GM06990 (cell line): ENCODE measurements around the gene NCOA5.

ENCODE experiments used
- DNase-seq: peaks from one replicate; pipeline ENCODE4 v3.0.0-alpha.2; 2011; ENCODE audit not compliant: insufficient read length; ENCODE audit errors: extremely low read depth
- H3K27me3 ChIP-seq: replicated peaks from 2 replicates; pipeline ENCODE4 v1.6.0; 2011; ENCODE audit warnings: low read length; ENCODE audit not compliant: control insufficient read depth, insufficient read depth
- H3K36me3 ChIP-seq: 2 replicates; pipeline ENCODE4 v1.5.1; 2011; ENCODE audit warnings: low read length; ENCODE audit not compliant: control insufficient read depth, insufficient read depth
- H3K4me3 ChIP-seq: replicated peaks from 2 replicates; pipeline ENCODE4 v1.5.1; 2011; ENCODE audit warnings: low read depth, mild to moderate bottlenecking, control low read depth, low read length
- TF ChIP-seq, protein P1 (sequence below): IDR thresholded peaks from 2 replicates; pipeline ENCODE4 v1.5.1; 2011; ENCODE audit warnings: low read length, control low read depth, mild to moderate bottlenecking, inconsistent platforms; ENCODE audit not compliant: insufficient read depth, poor library complexity, severe bottlenecking

NCOA5 gene

GRCh38 chr20:46025376-46025783 is 64.4 kb downstream of the NCOA5 start:
- Histone ChIP-seq H3K27me3 (no peaks in the 10 kb centered on the region; the same call in 1 of the 2 replicates), H3K36me3 (no peaks in the 10 kb centered on the region), H3K4me3 (no peak overlapping the region)
- TF ChIP-seq, protein P1, sequence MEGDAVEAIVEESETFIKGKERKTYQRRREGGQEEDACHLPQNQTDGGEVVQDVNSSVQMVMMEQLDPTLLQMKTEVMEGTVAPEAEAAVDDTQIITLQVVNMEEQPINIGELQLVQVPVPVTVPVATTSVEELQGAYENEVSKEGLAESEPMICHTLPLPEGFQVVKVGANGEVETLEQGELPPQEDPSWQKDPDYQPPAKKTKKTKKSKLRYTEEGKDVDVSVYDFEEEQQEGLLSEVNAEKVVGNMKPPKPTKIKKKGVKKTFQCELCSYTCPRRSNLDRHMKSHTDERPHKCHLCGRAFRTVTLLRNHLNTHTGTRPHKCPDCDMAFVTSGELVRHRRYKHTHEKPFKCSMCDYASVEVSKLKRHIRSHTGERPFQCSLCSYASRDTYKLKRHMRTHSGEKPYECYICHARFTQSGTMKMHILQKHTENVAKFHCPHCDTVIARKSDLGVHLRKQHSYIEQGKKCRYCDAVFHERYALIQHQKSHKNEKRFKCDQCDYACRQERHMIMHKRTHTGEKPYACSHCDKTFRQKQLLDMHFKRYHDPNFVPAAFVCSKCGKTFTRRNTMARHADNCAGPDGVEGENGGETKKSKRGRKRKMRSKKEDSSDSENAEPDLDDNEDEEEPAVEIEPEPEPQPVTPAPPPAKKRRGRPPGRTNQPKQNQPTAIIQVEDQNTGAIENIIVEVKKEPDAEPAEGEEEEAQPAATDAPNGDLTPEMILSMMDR: no peak
- DNase-seq: no peak

DNA sequence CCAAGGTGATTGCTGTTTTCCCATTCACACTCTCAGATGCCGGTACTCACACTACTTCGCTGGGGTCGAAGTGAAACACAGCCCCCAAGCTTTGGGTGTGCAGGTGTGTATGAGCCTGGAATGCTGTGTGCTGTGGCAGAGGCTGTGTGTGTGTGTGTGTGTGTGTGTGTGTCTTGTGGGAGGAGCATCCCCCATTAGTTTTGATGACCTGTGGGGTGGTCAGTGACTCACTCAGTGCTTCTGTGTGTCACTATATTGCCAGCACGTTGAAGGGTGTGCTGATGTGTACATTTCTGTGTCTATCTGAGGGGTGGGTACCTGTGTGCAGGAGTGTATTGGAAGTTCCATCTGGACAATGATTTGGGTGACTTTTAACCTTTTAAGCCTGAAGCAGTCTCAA is 65.8 kb downstream of the NCOA5 start:
- TF ChIP-seq, protein P1: no peak

GRCh38 chr20:46023148-46023484 is 66.6 kb downstream of the NCOA5 start:
- Histone ChIP-seq H3K27me3 (no peaks in the 10 kb centered on the region; the same call in 1 of the 2 replicates), H3K4me3 (no peak overlapping the region), H3K36me3 (no peaks in the 10 kb centered on the region)
- no peak for DNase-seq
- TF ChIP-seq, protein P1: no peak

More for the DNA sequence above, 65.8 kb downstream of the NCOA5 start:
- Histone ChIP-seq H3K27me3 (no peaks in the 10 kb centered on the region; the same call in 1 of the 2 replicates), H3K36me3 (no peaks in the 10 kb centered on the region), H3K4me3 (no peak overlapping the region)
- DNase-seq: no peak

DNA sequence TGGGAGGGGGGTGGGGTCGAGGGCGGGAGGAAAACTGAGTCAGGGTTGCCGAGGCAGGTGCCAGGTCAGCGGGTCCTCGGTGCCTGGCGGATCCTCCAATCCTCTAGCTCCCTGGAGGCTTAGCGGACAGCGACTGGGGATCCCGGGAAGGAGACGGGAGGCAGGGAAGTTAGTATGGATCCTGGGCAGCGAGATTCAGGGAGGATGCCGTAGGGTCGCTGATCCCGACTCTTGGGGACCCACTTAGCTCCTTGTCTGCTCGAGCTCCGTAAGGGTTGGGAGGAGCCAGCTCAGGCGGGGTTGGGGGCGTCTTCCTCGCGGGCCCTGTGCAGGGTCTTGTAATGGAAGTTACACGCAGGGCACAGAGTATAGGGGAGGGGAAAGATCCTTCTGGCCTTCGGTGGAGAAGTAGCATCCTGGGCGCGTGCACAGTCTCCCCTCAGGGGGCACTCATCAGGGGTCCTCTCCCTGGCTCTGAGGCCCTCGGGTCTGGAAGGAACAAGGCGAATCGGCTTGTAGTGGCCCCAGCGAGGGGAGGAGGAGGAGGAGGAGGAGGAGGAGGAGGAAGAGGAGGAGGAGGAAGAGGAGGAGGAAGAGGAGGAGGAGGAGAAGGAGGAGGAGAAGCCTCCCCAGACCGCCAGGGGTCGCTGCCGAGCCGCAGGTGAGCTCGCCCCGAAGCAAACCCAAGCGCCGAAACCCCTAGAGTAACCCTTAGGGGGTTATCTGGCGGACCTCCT is 67.2 kb downstream of the NCOA5 start:
- Histone ChIP-seq H3K27me3 (no peaks in the 10 kb centered on the region; the same call in 1 of the 2 replicates), H3K36me3 (no peaks in the 10 kb centered on the region), H3K4me3 (peak overlapping the region; percentile 61)
- TF ChIP-seq, protein P1: peak; percentile 92
- peak; percentile 72 for DNase-seq

DNA sequence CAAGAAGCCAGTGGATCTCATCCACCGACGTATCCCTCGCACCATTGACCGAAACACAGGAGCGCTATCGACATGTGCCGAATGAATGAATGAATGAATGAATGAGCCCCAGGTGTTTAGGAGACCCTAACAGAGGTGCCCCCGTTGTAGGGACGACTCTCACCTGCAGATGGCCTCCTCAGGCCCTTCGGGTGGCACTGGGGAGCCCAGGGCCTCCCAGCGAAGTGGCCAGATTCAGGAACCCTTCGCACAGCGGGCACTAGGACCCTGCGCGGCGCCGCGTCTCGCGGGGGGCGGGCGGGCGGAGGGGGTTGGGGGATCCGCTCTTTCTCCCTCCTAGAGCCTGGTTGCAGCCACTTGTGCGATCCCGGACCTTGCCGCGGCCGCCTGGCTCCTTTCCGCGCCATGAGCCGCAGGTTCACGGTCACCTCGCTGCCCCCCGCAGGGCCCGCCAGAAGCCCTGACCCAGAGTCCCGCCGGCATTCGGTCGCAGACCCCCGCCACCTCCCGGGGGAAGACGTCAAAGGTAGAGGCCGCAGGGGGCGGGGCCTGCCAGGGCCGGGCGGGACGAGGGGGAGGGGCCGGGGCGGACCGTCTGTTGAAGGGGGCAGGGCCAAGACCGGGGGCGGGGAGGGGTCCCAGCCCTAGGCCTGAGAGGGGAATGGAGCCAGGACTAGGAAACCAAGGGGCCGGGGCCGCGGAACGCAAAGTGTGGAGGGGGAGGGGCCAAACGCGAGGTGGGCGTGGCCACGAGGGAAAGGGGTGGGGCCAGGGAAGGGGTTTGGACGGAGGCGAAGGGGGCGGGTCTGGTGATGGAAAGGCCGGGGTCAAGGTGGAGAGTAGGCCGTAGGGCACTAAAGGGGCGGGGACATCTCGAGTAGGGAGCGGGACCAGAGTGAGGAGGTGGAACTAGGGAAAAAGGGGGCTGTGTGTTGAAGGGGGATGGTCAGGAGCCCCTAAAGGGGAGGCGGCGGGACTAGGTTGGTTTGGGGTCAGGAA is 68.1 kb downstream of the NCOA5 start:
- Histone ChIP-seq H3K27me3 (no peaks in the 10 kb centered on the region), H3K36me3 (no peaks in the 10 kb centered on the region), H3K4me3 (peak overlapping the region; percentile 61)
- peak; percentile 73 for DNase-seq
- TF ChIP-seq, protein P1: peak; percentile 19
